ENCODE measurements around the gene PARM1. TPM values are rescaled to one million over a fixed set of nuclear protein-coding genes. Genes with fewer than 3 reads are reported as not detected.

Gene PARM1
- total and polyA plus RNA-seq, 2 experiments from 2014 or later = 0.14 TPM; not detected in 1

GRCh38 chr4:75054078-75054477, 121.2 kb downstream of the PARM1 start:
- Histone ChIP-seq H3K9ac (no peak overlapping the region), H3K4me2 (ENCODE audit: unreplicated experiment) (no peak overlapping the region), H3K79me2 (ENCODE audit: insufficient read depth) (no peaks in the 10 kb centered on the region), H3K27me3 (replicated peaks; ENCODE audit: insufficient read depth) (no peaks in the 10 kb centered on the region), H3K4me1 (ENCODE audit: insufficient read depth) (no peaks in the 10 kb centered on the region), H3K27ac (no peak overlapping the region), H3F3A (ENCODE audit: insufficient read depth) (no peaks in the 10 kb centered on the region), H3K9me2 (ENCODE audit: insufficient read depth) (no peaks in the 10 kb centered on the region), H4K20me1 (ENCODE audit: insufficient read depth) (no peaks in the 10 kb centered on the region), H3K9me3 (ENCODE audit: low read depth) (no peaks in the 10 kb centered on the region), H3K4me3 (no peak overlapping the region), H2AFZ (no peak overlapping the region), H3K36me3 (ENCODE audit: low read depth) (no peaks in the 10 kb centered on the region)
- 4 to 5% methylated on average over 3 of the region's 3 CpGs for WGBS, 2 experiments (ENCODE audit: low coverage in 1 of 2, low lambda C conversion rate in 2 of 2, missing lambda C conversion rate in 2 of 2)
- no peak for DNase-seq
- no peak for TF ChIP-seq EZH2 (IDR thresholded peaks at IDR 0.05; ENCODE audit: insufficient read depth, poor library complexity, severe bottlenecking)
- no peak for TF ChIP-seq EZH2phosphoT487 (IDR thresholded peaks at IDR 0.05; ENCODE audit: insufficient read depth, low read depth)
- in situ Hi-C loops (cut with MboI) = no loop called here

DNA sequence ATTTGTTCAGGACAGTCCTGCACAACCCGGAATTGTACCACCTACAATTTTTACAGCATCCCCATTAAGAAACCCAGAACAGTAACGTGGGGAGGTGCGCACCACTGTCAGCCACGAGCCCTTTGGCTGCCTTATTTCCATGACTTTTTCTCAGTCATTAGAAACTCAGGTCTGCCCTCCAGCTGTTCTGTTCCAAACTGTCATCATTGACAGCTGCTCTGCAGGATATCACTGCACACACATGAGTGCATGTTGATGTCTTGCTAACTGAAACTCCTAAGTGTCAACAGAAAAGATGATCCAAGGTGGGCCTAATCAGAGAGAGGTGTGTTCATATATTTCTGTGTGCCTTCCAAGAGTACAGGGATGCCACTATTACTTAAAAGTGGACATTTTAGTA, 123.4 kb downstream of the PARM1 start:
- H3K4me2 ChIP-seq (ENCODE audit: unreplicated experiment) = no peak overlapping the region
- H4K20me1 ChIP-seq (ENCODE audit: insufficient read depth) = no peaks in the 10 kb centered on the region
- H3K4me1 ChIP-seq (ENCODE audit: insufficient read depth) = no peaks in the 10 kb centered on the region
- DNase-seq = no peak
- no peaks in the 10 kb centered on the region for H3K9me2 ChIP-seq (ENCODE audit: insufficient read depth)
- H3K36me3 ChIP-seq (ENCODE audit: low read depth) = no peaks in the 10 kb centered on the region
- H2AFZ ChIP-seq = no peak overlapping the region
- 0 to 3% methylated on average over 4 of the region's 4 CpGs for WGBS, 2 experiments (ENCODE audit: low coverage in 1 of 2, low lambda C conversion rate in 2 of 2, missing lambda C conversion rate in 2 of 2)
- no peak overlapping the region for H3K9ac ChIP-seq
- H3K27me3 ChIP-seq (replicated peaks; ENCODE audit: insufficient read depth) = no peaks in the 10 kb centered on the region
- no peak overlapping the region for H3K4me3 ChIP-seq
- in situ Hi-C loops (cut with MboI) = no loop called here
- H3K9me3 ChIP-seq (ENCODE audit: low read depth) = no peaks in the 10 kb centered on the region
- TF ChIP-seq EZH2 (IDR thresholded peaks at IDR 0.05; ENCODE audit: insufficient read depth, poor library complexity, severe bottlenecking) (no peak), EZH2phosphoT487 (IDR thresholded peaks at IDR 0.05; ENCODE audit: insufficient read depth, low read depth) (no peak)
- H3F3A ChIP-seq (ENCODE audit: insufficient read depth) = no peaks in the 10 kb centered on the region
- H3K79me2 ChIP-seq (ENCODE audit: insufficient read depth) = no peaks in the 10 kb centered on the region
- no peak overlapping the region for H3K27ac ChIP-seq

DNA sequence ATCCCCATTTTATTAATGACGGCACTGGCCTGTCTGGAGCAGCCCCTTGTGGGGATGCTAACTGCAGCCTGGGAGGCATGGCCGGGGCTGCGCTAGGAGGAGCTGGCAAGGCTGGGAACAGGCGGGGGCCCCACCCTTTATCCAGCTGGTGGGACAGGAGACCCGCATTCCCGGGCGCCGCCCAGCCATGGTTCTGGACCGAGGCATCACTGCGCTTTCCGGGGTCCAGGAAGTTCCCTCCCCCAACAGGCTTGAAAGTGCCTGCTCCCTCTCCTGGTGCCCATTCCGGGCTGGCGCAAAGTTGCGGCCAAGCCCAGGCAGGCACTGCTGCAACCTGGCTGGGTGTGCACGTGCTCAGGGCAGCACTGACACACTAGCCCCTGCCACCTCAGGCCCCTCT, 124.5 kb downstream of the PARM1 start:
- H3K9ac ChIP-seq = no peak overlapping the region
- H3K4me3 ChIP-seq = no peak overlapping the region
- H3K9me3 ChIP-seq (ENCODE audit: low read depth) = no peaks in the 10 kb centered on the region
- no peaks in the 10 kb centered on the region for H3K79me2 ChIP-seq (ENCODE audit: insufficient read depth)
- in situ Hi-C loops (cut with MboI) = no loop called here
- TF ChIP-seq EZH2 (IDR thresholded peaks at IDR 0.05; ENCODE audit: insufficient read depth, poor library complexity, severe bottlenecking) (no peak), EZH2phosphoT487 (IDR thresholded peaks at IDR 0.05; ENCODE audit: insufficient read depth, low read depth) (no peak)
- H3K9me2 ChIP-seq (ENCODE audit: insufficient read depth) = no peaks in the 10 kb centered on the region
- no peaks in the 10 kb centered on the region for H4K20me1 ChIP-seq (ENCODE audit: insufficient read depth)
- H3K4me2 ChIP-seq (ENCODE audit: unreplicated experiment) = no peak overlapping the region
- no peak overlapping the region for H2AFZ ChIP-seq
- H3K27me3 ChIP-seq (replicated peaks; ENCODE audit: insufficient read depth) = no peaks in the 10 kb centered on the region
- H3K27ac ChIP-seq = no peak overlapping the region
- 67 to 69% methylated on average over 15 of the region's 15 CpGs for WGBS, 2 experiments (ENCODE audit: low coverage in 1 of 2, low lambda C conversion rate in 2 of 2, missing lambda C conversion rate in 2 of 2)
- H3K4me1 ChIP-seq (ENCODE audit: insufficient read depth) = no peaks in the 10 kb centered on the region
- no peaks in the 10 kb centered on the region for H3K36me3 ChIP-seq (ENCODE audit: low read depth)
- DNase-seq = no peak
- no peaks in the 10 kb centered on the region for H3F3A ChIP-seq (ENCODE audit: insufficient read depth)

DNA sequence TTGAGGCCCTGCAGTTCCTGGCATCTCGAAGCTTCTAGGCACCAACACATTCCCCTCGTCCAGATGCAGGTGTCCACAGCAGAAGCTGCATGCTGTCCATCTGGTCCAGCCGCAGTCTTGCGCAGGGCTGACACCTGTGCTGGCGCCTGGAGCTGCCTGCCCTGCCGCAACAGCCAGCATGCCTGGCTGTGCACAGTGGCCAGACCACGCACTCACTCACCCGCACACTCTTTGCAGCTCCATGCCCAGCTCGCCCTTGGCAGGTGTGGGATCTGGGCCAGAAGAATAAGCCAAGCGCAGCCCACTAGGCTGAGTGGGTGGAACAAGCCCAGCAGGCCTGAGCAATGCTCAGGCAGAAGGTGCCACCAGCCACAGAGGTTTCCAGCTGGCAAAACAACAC, 125.6 kb downstream of the PARM1 start:
- Histone ChIP-seq H3F3A (ENCODE audit: insufficient read depth) (no peaks in the 10 kb centered on the region), H4K20me1 (ENCODE audit: insufficient read depth) (no peaks in the 10 kb centered on the region), H2AFZ (no peak overlapping the region), H3K4me2 (ENCODE audit: unreplicated experiment) (no peak overlapping the region), H3K9me3 (ENCODE audit: low read depth) (no peaks in the 10 kb centered on the region), H3K9ac (no peak overlapping the region), H3K27me3 (replicated peaks; ENCODE audit: insufficient read depth) (no peaks in the 10 kb centered on the region), H3K27ac (no peak overlapping the region), H3K4me1 (ENCODE audit: insufficient read depth) (no peaks in the 10 kb centered on the region), H3K36me3 (ENCODE audit: low read depth) (no peaks in the 10 kb centered on the region), H3K9me2 (ENCODE audit: insufficient read depth) (no peaks in the 10 kb centered on the region), H3K79me2 (ENCODE audit: insufficient read depth) (no peaks in the 10 kb centered on the region), H3K4me3 (no peak overlapping the region)
- TF ChIP-seq EZH2phosphoT487 (IDR thresholded peaks at IDR 0.05; ENCODE audit: insufficient read depth, low read depth) (no peak), EZH2 (IDR thresholded peaks at IDR 0.05; ENCODE audit: insufficient read depth, poor library complexity, severe bottlenecking) (no peak)
- in situ Hi-C loops (cut with MboI) = no loop called here
- 50 to 52% methylated on average over 10 of the region's 10 CpGs for WGBS, 2 experiments (ENCODE audit: low coverage in 1 of 2, low lambda C conversion rate in 2 of 2, missing lambda C conversion rate in 2 of 2)
- no peak for DNase-seq

- no peaks in the 10 kb centered on the region for H3K4me1 ChIP-seq (ENCODE audit: insufficient read depth)
- no peaks in the 10 kb centered on the region for H3K27me3 ChIP-seq (replicated peaks; ENCODE audit: insufficient read depth)
- no peaks in the 10 kb centered on the region for H4K20me1 ChIP-seq (ENCODE audit: insufficient read depth)
- H3K36me3 ChIP-seq (ENCODE audit: low read depth) = no peaks in the 10 kb centered on the region
- in situ Hi-C loops (cut with MboI) = no loop called here
- no peaks in the 10 kb centered on the region for H3K79me2 ChIP-seq (ENCODE audit: insufficient read depth)
- no peak overlapping the region for H3K27ac ChIP-seq
- no peak overlapping the region for H3K9ac ChIP-seq
- DNase-seq = no peak
- WGBS, 2 experiments (ENCODE audit: low coverage in 1 of 2, low lambda C conversion rate in 2 of 2, missing lambda C conversion rate in 2 of 2) = 49 to 50% methylated on average over 3 of the region's 3 CpGs
- H3K4me2 ChIP-seq (ENCODE audit: unreplicated experiment) = no peak overlapping the region
- TF ChIP-seq EZH2phosphoT487 (IDR thresholded peaks at IDR 0.05; ENCODE audit: insufficient read depth, low read depth) (no peak), EZH2 (IDR thresholded peaks at IDR 0.05; ENCODE audit: insufficient read depth, poor library complexity, severe bottlenecking) (no peak)
- no peaks in the 10 kb centered on the region for H3K9me2 ChIP-seq (ENCODE audit: insufficient read depth)
- no peaks in the 10 kb centered on the region for H3K9me3 ChIP-seq (ENCODE audit: low read depth)
- H2AFZ ChIP-seq = no peak overlapping the region
- H3F3A ChIP-seq (ENCODE audit: insufficient read depth) = no peaks in the 10 kb centered on the region
- no peak overlapping the region for H3K4me3 ChIP-seq
These were observed 130.5 kb downstream of the PARM1 start for GRCh38 chr4:75063433-75063832.
